GM21381 (cell line): ENCODE measurements around the gene DGAT2L6.

Experiments
- ATAC-seq: cut with Tn5 transposase; IDR thresholded peaks from one replicate; pipeline ENCODE4 v1.9.1; 2021; ENCODE audit warnings: mild to moderate bottlenecking, moderate library complexity; ENCODE audit not compliant: unreplicated experiment

Gene DGAT2L6, protein sequence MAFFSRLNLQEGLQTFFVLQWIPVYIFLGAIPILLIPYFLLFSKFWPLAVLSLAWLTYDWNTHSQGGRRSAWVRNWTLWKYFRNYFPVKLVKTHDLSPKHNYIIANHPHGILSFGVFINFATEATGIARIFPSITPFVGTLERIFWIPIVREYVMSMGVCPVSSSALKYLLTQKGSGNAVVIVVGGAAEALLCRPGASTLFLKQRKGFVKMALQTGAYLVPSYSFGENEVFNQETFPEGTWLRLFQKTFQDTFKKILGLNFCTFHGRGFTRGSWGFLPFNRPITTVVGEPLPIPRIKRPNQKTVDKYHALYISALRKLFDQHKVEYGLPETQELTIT

DNA sequence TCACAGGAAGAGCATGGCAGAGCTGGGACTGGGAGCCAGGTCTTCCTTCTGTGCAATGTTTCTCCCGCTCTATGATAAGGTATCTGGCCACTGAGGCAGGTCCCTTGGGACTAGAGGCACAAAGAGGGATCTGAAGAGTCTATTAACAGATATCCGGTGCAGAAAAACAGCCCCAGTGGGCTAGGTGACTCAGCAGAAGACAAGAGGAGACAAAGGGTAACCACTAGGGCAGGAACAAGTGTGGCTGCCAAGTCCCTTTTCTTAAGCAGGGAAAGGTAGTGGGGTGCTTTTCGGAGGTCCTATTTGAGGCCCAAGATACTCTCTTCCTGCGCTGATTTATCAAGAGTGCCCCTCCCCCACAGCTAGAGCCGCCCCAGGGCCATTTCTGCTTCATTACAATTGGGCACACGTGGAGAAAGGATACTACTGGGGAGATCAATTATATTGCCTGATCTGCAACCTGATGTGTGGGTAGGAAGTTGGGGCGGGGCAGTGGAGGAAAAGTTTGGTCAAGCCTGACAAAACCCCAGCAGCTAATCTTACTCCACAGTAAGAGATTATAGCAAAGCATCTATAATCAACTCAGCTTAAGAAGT is at the start of gene DGAT2L6:
DGAT2L6 (plus strand) TSS at position 546 of the 596 bp plus-strand sequence. CDS start 100 bp downstream, outside the sequence.
- peak; percentile 67 for ATAC-seq

DNA sequence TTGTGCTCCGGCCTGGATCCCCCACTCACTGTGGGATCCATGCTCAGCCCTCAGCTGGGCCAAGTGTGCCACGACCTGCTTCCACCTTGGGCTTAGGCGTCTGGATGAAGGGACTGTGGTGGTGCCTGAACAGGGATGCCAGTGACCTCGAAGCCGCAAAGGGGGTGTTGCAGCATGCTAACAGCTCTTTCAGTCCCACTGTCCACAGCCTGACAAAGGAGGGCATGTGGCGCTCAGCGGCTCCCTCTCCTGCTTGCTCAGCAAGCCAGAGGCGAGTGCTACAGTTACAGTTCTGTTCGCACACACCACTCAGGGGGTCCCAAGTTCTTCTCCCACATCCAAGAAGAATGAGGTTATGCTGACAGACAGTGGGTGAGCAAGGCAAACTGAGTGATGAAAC is 49.2 kb upstream of the DGAT2L6 start:
- ATAC-seq = no peak

DNA sequence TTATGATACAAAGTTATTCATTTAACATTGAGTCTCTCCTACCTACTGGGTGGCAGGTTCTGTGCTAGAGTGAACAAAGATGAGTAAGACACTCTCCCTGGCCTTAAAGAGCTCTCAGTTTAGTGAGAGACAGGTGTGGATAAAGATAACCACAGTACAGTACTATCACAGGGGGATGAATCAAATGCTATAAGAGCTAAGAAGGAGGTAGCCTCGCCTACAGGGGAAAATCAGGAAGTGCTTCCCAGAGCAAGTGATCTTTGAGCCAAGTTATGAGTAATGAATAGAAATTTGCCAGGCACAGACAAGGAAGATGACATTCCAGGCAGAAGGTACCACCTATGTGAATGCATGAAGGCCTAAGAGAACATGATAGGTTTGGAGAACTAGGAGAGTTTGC is 47.5 kb upstream of the DGAT2L6 start:
- ATAC-seq = no peak

GRCh38 chrX:70132224-70132623 is 45.1 kb upstream of the DGAT2L6 start:
- no peak for ATAC-seq

GRCh38 chrX:70132877-70133302 is 44.4 kb upstream of the DGAT2L6 start:
- ATAC-seq = no peak

DNA sequence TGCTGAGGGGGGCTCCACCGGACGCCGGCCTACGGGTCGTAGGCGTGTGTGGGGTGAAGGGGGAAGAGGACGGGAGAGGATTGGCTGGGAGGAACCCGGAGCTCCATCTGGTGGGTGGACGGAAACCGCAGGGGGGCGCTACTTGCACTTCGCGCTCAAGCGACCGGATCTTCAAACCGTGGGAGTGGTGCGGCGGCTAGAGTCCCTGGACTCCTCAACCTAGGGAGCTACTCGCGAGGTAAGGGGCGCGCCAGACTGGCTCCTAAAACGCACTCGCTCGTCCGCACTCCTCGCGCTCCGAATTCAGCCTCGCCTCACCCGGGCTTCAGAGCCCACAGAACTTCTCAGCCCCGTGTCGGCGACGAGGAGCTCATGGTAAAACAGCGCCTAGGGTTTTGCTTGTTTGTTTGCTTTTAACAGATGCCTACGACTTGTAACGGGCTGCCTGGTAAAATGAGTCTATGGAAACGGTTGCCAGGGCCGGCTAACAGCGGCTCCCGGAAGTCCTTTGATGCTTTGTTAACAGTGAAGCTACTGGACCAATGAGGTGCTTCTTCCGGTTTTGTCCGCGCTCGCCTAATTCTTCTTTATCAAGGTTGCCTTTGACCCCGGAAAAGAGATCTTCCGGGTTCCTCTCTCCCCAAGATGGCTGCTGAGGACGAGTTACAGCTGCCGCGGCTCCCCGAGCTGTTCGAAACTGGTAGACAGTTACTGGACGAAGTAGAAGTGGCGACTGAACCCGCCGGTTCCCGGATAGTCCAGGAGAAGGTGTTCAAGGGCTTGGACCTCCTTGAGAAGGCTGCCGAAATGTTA is 43.8 kb upstream of the DGAT2L6 start, which contains the start of gene IGBP1:
IGBP1 (plus strand) TSS at position 145 of the 813 bp plus-strand sequence; CDS start at position 646, 501 bp downstream.
- ATAC-seq = peak; percentile 93

DNA sequence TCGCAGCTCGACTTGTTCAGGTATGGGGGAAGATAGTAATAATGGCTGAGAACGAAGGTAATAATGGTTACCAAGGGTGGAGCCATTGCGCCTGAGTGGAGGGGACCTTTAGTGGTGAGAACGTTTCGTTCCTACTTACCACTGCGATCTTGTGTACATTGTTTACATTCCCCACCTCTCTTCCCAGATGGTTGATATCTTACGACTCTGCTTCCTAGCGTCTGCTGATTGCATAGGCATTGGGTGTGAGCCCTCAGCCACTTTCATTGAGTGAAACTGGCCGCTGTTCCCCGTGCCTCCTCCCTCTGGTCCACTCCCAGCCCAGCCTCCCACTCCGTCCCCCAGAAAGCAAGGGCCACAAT is 43.2 kb upstream of the DGAT2L6 start:
- ATAC-seq = peak; percentile 14

DNA sequence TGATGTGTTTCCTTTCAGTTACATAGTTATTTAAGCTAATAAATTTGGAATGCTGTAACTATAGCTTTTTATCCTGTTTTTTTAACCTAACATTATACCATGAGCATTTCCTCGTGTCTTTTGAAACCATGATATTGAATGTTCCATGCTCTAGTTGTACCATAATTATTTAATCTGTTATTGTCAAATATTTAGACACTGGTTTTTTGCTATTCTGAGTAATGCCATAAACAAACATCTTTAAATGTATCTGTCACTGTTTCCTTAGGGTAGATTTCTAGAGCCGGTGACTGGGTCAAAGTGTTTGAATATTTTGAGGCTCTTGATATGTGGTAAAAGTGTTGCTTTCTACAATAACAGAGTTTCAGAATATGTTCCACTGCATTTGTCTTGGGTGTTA is 38.7 kb upstream of the DGAT2L6 start:
- no peak for ATAC-seq

DNA sequence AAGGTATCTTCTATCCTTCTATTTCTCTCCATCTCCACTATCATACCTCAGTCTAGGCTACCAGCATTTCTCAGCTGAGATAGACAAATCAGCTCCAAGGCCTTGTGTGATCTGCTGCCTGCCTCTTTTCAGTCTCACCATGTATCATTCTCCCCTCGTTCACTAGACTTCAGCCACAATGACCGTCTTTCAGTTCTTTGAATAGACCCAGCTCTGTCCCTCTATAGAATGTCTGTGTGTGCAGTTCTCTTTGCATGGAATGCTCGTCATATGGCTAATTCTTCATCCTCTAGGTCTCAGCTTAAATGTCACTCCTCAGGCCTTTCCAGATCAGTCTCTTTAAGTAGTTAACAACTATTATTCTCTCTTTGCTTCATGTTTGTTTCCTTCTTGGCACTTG is 37.5 kb upstream of the DGAT2L6 start:
- ATAC-seq = no peak

GRCh38 chrX:70141373-70141772 is 35.9 kb upstream of the DGAT2L6 start:
- no peak for ATAC-seq

GRCh38 chrX:70166601-70167590 is 10.4 kb upstream of the DGAT2L6 start:
- no peak for ATAC-seq

DNA sequence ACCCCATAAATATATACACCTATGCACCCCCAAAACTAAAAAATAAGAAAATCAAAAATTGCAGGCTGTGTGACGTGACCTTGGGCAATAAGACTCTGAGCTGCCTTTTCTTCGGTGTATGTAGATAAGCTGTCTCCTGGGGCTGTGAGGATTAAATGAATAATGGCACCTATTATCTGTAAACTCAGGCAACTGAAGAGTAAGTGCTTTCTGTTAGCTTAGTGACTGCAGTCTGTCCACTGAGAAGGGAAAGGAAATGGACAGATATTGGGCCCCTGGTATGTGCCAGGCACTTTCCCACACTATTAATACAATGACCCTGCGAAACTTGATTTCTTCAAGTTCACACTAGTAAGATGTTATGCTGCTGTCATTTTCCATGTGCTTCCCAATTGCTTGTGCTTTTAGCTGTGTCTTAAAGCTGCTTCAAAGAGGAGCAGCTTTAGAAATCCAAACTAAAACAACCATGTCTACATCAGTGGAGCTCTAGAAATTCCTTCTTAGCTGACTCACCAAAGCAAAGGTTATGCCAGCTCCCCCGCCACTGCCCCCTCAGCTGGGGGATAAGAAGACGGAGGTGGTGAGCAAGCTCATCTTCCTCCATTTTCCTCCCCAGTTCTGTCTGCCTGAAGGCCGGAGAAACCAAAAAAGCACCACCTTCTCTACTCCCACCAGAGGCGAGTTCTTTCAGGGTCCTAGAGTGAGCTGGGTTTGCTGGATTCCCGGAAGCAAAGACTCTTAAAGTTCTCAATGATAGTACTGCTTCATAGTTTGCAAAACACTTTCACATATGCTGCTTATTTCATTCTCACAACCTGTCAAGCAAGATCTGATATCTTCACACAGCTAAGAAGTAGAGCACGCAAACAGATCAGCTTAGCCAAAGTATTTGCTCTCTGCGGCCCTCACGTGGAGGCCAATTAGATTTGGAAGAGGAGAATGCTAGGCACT is 8.8 kb upstream of the DGAT2L6 start:
- ATAC-seq = no peak

DNA sequence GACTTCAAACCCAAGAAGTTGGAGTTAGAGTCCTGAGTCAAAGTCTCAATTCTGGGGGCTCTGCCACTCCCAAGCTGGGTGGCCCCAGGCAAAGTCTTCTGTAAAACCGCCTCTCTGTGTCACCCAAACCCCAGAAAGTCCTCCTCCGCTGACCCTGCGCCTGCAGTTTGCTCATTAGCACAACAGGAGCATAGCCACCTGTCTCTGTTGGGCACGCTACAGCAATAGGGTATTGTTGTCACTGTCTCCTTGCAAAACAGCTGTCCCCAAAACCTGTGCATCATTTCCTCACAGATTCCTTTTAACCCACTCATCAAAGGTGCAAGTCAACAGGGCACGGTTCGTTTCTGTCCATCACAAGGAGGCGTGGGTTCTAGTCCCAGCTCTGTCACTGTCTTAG is 8.0 kb upstream of the DGAT2L6 start:
- no peak for ATAC-seq

DNA sequence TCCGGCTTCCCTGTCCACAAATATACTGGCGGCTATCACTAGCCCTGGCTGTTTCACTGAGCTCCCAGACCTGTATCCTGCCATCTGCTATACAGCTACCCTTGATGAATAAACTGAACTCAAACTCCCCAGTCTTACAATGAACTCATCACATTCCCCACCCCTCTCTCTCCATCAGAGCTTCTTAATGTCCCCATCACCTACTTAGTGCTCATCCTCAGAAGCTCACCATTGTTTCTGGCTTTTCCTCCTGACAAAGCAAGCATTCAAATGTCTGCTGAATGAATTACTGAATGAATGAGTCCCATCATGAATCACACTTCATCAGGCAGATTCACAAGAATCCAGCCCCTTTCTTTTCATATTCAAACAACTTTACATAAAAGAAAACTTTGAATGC is 5.7 kb upstream of the DGAT2L6 start:
- no peak for ATAC-seq

DNA sequence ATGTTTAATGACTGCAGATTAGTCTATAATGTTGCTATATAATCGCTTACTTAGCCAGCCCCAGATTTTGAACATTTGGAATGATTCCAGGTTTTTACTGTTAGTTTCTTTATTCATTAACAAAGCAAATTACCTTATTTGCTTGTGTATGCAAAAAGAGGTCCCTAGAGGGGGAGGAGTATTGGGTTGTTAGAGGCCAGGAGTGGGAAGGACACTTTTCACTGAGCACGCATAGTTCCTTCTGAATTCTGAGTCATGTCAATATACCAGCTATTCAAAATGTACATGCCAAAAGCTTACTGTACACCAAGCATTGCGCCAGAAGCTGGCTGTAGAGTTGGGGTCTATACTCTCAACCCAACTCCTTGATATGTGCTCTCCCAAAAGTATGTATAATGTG is 5.1 kb upstream of the DGAT2L6 start:
- ATAC-seq = no peak

GRCh38 chrX:70172964-70173363 is 4.3 kb upstream of the DGAT2L6 start:
- ATAC-seq = no peak

- ATAC-seq = no peak
Measured at GRCh38 chrX:70174754-70175153, 2.5 kb upstream of the DGAT2L6 start.

- no peak for ATAC-seq
Measured at GRCh38 chrX:70175338-70175737, 1.9 kb upstream of the DGAT2L6 start.

- ATAC-seq = no peak
Measured at GRCh38 chrX:70183091-70183490, 5.8 kb downstream of the DGAT2L6 start.
